HCT116 (cell line): ENCODE results near the gene ATP1A1. TPM values are rescaled to one million over a fixed set of nuclear protein-coding genes. Genes with fewer than 3 reads are reported as not detected.

Experiments used
- ATAC-seq: fragments of 200-7000 bp; cut with Tn5 transposase; 2 replicates; pipeline ENCODE4 v1.9.1; 2020; ENCODE audit warnings: mild to moderate bottlenecking, moderate library complexity
- BruUV-seq: library from RNA; stranded (reverse); fragments of 400-500 nt; replicated peaks from 2 replicates; lab custom pipeline; 2021; lab: Mats Ljungman, UMichigan
- CTCF ChIA-PET: fragments of 300-600 bp; sonication (Branson Sonifier 250); formaldehyde crosslinking; loops from one replicate; lab custom pipeline; 2021; ENCODE audit warnings: antibody characterized with exemption; lab: Charles Lee
- POLR2A ChIA-PET: fragments of 300-600, 350-600 bp; sonication (Branson Sonifier 250); formaldehyde crosslinking; loops from one replicate; lab custom pipeline; 2021; ENCODE audit warnings: antibody characterized with exemption; lab: Charles Lee
- RAD21 ChIA-PET, 2 experiments: fragments of 300-600 bp; sonication (Branson Sonifier 250); formaldehyde crosslinking; loops; one replicate each; lab custom pipeline; 2023; ENCODE audit warnings: low total read pairs in 2 of 2; ENCODE audit not compliant: uncharacterized antibody in 2 of 2, unreplicated experiment in 2 of 2, low non-redundant PET in 1 of 2; lab: Charles Lee
- DNase-seq: peaks from one replicate; pipeline ENCODE4 v3.0.0-alpha.2; 2010; ENCODE audit warnings: low read depth, low spot score
- H2AFZ ChIP-seq: fragments of 200-600 bp; shearing (Covaris generic), sonication (generic); 2 replicates; pipeline ENCODE4 v1.6.1; 2017; ENCODE audit warnings: low read depth, mixed run types, mixed read lengths, antibody characterized with exemption, low read length; ENCODE audit not compliant: poor library complexity, severe bottlenecking
- H3K27ac ChIP-seq: 2 replicates; pipeline ENCODE4 v1.5.1; 2012; ENCODE audit warnings: low read depth, low read length
- H3K27me3 ChIP-seq: fragments of 200-600 bp; sonication (generic); 2 replicates; pipeline ENCODE4 v1.6.1; 2016; ENCODE audit warnings: mixed run types, low read length, mixed read lengths; ENCODE audit not compliant: insufficient read depth
- H3K36me3 ChIP-seq, 2 experiments: fragments of 200-500 bp in 1 of 2; fragments of 200-600 bp in 1 of 2; sonication (Bioruptor generic) in 1 of 2; sonication (generic) in 1 of 2; 2 replicates each; pipeline versions ENCODE4 v1.5.1 to v1.6.1; 2014 to 2016; ENCODE audit warnings: low read length in 2 of 2, inconsistent platforms in 1 of 2, mixed read lengths in 1 of 2, mixed run types in 1 of 2; ENCODE audit not compliant: insufficient read depth in 2 of 2, control insufficient read depth in 1 of 2
- H3K4me1 ChIP-seq, 2 experiments: fragments of 200-600 bp in 1 of 2; sonication (generic) in 1 of 2; 2 replicates each; pipeline versions ENCODE4 v1.5.1 to v1.6.1; 2012 to 2017; ENCODE audit warnings: low read length in 2 of 2, inconsistent platforms in 1 of 2, mild to moderate bottlenecking in 1 of 2, mixed read lengths in 1 of 2, mixed run types in 1 of 2, moderate library complexity in 1 of 2; ENCODE audit not compliant: insufficient read depth in 2 of 2, control insufficient read depth in 1 of 2
- H3K4me2 ChIP-seq: fragments of 200-600 bp; sonication (generic); 2 replicates; pipeline ENCODE4 v1.6.1; 2017; ENCODE audit warnings: mixed run types, low read length, mixed read lengths
- H3K4me3 ChIP-seq, 2 experiments: fragments of 200-600 bp in 1 of 2; sonication (generic) in 1 of 2; replicated peaks in 1 of 2; 2 replicates each; pipeline ENCODE4 v1.5.1; 2011 to 2016; ENCODE audit warnings: low read length in 2 of 2, control low read depth in 1 of 2, low read depth in 1 of 2, mild to moderate bottlenecking in 1 of 2, mixed read lengths in 1 of 2, mixed run types in 1 of 2
- H3K79me2 ChIP-seq: fragments of 200-600 bp; sonication (generic); 2 replicates; pipeline ENCODE4 v1.6.1; 2017; ENCODE audit warnings: mild to moderate bottlenecking, mixed run types, low read length, moderate library complexity, mixed read lengths; ENCODE audit not compliant: insufficient read depth
- H3K9ac ChIP-seq: fragments of 200-600 bp; sonication (generic); 2 replicates; pipeline ENCODE4 v1.6.1; 2016; ENCODE audit warnings: low read length, mixed read lengths
- H3K9me2 ChIP-seq: fragments of 200-600 bp; sonication (generic), shearing (Covaris generic); 2 replicates; pipeline ENCODE4 v1.6.1; 2017; ENCODE audit warnings: mixed run types, mild to moderate bottlenecking, moderate library complexity; ENCODE audit not compliant: insufficient read depth
- H3K9me3 ChIP-seq, 2 experiments: fragments of 200-500 bp in 1 of 2; fragments of 200-600 bp in 1 of 2; sonication (Bioruptor generic) in 1 of 2; sonication (generic) in 1 of 2; 2 replicates each; pipeline ENCODE4 v1.6.1; 2014 to 2017; ENCODE audit warnings: low read length in 2 of 2, mixed read lengths in 2 of 2, inconsistent platforms in 1 of 2, low read depth in 1 of 2, mild to moderate bottlenecking in 1 of 2, mixed run types in 1 of 2, moderate library complexity in 1 of 2; ENCODE audit not compliant: control insufficient read depth in 1 of 2, insufficient read depth in 1 of 2
- H4K20me1 ChIP-seq: fragments of 200-600 bp; sonication (generic), shearing (Covaris generic); 2 replicates; pipeline ENCODE4 v1.6.1; 2017; ENCODE audit warnings: mixed run types, mild to moderate bottlenecking, moderate library complexity; ENCODE audit not compliant: insufficient read depth
- CBX3 ChIP-seq: IDR thresholded peaks from 2 replicates; pipeline ENCODE4 v1.6.1; 2012; ENCODE audit warnings: low read depth
- EZH2 ChIP-seq: fragments of 200-600 bp; sonication (generic); IDR thresholded peaks from 2 replicates; pipeline ENCODE4 v1.6.1; 2017; ENCODE audit warnings: antibody characterized with exemption, mixed run types
- EZH2phosphoT487 ChIP-seq: fragments of 200-600 bp; IDR thresholded peaks from 2 replicates; pipeline ENCODE4 v1.6.1; 2018; ENCODE audit warnings: antibody characterized with exemption, borderline replicate concordance
- POLR2A ChIP-seq: IDR thresholded peaks from 2 replicates; pipeline ENCODE4 v1.7.0; 2011; ENCODE audit warnings: borderline replicate concordance; ENCODE audit not compliant: insufficient read depth, insufficient read length; ENCODE audit errors: extremely low read depth
- POLR2AphosphoS5 ChIP-seq: IDR thresholded peaks from 2 replicates; pipeline ENCODE4 v1.6.1; 2011; ENCODE audit warnings: mild to moderate bottlenecking, low read depth, low read length, moderate library complexity
- REST ChIP-seq: IDR thresholded peaks from 2 replicates; pipeline ENCODE4 v1.6.1; 2012; ENCODE audit warnings: low read depth
- SP1 ChIP-seq: IDR thresholded peaks from 2 replicates; pipeline ENCODE4 v1.6.1; 2012; ENCODE audit warnings: low read depth
- TCF7L2 ChIP-seq: IDR thresholded peaks from 2 replicates; pipeline ENCODE4 v1.7.0; 2011; ENCODE audit warnings: borderline replicate concordance, inconsistent platforms; ENCODE audit not compliant: insufficient read depth, insufficient read length; ENCODE audit errors: extremely low read depth
- intact Hi-C: fragments of 100-400 bp; cut with micrococcal nuclease; formaldehyde crosslinking; loops from 2 replicates; pipeline ENCODE4 v1.10.0; 2022
- total RNA-seq: library from RNA; stranded (reverse); gene quantifications from one replicate; pipeline ENCODE4 v1.2.1, GENCODE V29; 2021; ENCODE audit not compliant: unreplicated experiment

The ATP1A1 gene
- total RNA-seq, 1 experiment from 2014 or later: 290 TPM

- ATAC-seq (no peak), DNase-seq (no peak)
- H3K36me3 ChIP-seq: peaks cover 80 to 87% of the 10 kb centered on the region in 2 experiments
- H3K9me3 ChIP-seq: no peaks in the 10 kb centered on the region
- no peak overlapping the region for H3K4me3 ChIP-seq
- H3K9ac ChIP-seq: no peak overlapping the region
- ChIA-PET POLR2A (no interaction called here), CTCF (no interaction called here), RAD21 (no interaction called here)
- no peaks in the 10 kb centered on the region; the same call in 1 of the 2 replicates for H3K79me2 ChIP-seq
- H3K27ac ChIP-seq: no peak overlapping the region
- H2AFZ ChIP-seq: no peak overlapping the region
- H3K4me2 ChIP-seq: no peak overlapping the region
- no peaks in the 10 kb centered on the region for H4K20me1 ChIP-seq
- H3K27me3 ChIP-seq: no peaks in the 10 kb centered on the region
- H3K9me2 ChIP-seq: no peaks in the 10 kb centered on the region
- no peak for TF ChIP-seq POLR2A
- TF ChIP-seq REST: no peak
- TF ChIP-seq SP1: no peak
- no peak for TF ChIP-seq EZH2phosphoT487
- no peak for TF ChIP-seq POLR2AphosphoS5
- no peak for TF ChIP-seq TCF7L2
- intact Hi-C loops: no loop called here
- no TSS peak for BruUV-seq
- H3K4me1 ChIP-seq: no peaks in the 10 kb centered on the region
Measured at GRCh38 chr1:116397728-116398127, 24.7 kb downstream of the ATP1A1 start.

GRCh38 chr1:116400780-116401179 lies 27.7 kb downstream of the ATP1A1 start:
- TF ChIP-seq CBX3: no peak
- TF ChIP-seq EZH2: no peak
- TF ChIP-seq, all 23 proteins: peak for 0
- no TSS peak for BruUV-seq
- ATAC-seq: no peak
- intact Hi-C loops: no loop called here
- ChIA-PET CTCF (no interaction called here), RAD21 (no interaction called here), POLR2A (no interaction called here)
- DNase-seq: no peak
- Histone ChIP-seq H3K9me3 (no peaks in the 10 kb centered on the region), H3K27me3 (no peaks in the 10 kb centered on the region), H3K27ac (no peak overlapping the region), H2AFZ (no peak overlapping the region), H3K4me1 (no peaks in the 10 kb centered on the region), H3K79me2 (no peaks in the 10 kb centered on the region), H3K9ac (no peak overlapping the region), H4K20me1 (no peaks in the 10 kb centered on the region), H3K4me2 (no peak overlapping the region), H3K4me3 (no peak overlapping the region), H3K9me2 (no peaks in the 10 kb centered on the region), H3K36me3 (peaks cover 84 to 90% of the 10 kb centered on the region in 2 experiments)
